Activated CD4-positive, alpha-beta T cell treated with anti-CD3 and anti-CD28 coated beads, Interleukin-2, amount 50 U/mL, for 16 hours (primary cell): ENCODE results near the gene IL5.
A peak's percentile ranks its signal among the peaks of the same experiment; 100 is the strongest.
"Not testable (repeated sequence)": the region's sequence is repeated elsewhere in the genome, so short reads cannot be mapped to it uniquely, and the experiment has no call there.

Source experiments
- DNase-seq: peaks from one replicate; pipeline ENCODE4 v3.0.0-alpha.2; 2020

IL5 gene

DNA sequence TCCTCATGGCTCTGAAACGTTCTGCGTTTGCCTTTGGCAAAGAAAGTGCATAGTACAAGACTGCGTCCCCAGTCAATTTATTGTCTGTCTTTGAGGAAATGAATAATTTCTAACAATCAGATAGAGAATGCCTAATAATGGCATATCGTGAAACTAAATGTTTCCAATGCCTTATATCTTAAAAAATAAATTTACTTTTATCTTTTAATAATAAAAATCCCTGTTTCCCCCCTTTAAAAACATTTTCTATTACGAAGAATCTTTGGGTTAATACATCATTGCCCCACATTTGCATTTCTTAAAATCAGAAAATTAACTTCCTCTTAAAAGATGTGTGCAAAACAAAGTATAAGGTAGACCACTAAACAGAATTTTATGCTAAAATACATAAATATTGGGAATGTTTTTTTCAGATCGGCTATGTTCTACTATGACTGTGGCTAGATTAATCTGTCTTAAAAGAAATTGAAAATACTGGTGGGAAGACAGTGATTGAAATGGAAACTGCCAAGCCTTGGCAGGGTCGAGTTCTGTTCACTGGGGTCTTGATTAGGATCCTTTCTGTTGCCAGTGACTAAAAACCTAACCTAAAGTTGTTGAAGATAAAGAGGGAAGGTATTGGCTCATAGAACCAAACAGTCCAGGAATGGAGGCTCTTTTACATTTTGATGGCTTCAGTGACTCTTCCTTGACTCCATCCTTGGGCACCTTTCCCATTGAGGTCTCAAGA lies at the start of gene IL5:
IL5 (minus strand) TSS at position 51 of the 730 bp plus-strand sequence; CDS start at position 7, 44 bp downstream.
- peak; percentile 31 for DNase-seq

- no peak for DNase-seq
These were observed 49.2 kb upstream of the IL5 start for GRCh38 chr5:132592521-132592920.

DNA sequence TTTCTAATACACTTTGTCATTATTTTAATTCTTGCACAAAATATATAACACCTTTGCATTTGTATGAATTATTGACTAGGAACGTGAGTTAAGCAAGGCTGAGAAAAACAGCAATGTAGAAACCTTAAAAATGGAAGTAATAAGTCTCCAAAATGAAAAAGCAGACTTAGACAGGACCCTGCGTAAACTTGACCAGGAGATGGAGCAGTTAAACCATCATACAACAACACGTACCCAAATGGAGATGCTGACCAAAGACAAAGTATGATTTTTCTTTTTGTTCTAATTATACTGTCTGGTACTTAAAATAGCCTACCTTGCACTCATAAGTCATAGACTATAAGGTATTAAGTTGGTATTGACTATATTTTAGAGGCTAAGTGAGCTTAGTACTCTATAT lies 47.8 kb upstream of the IL5 start:
- DNase-seq = no peak

DNA sequence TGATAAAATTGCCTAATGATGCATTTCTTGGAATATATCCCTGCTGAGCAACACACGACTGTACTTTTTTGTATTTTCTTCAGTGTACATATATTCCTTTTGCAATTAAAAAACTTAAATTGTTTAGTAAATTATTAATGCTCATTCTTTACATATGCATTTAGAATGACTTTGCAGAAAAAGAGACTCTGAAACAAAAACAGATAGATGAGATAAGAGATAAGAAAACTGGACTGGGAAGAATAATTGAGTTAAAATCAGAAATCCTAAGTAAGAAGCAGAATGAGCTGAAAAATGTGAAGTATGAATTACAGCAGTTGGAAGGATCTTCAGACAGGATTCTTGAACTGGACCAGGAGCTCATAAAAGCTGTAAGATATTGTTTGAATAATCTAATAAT lies 46.1 kb upstream of the IL5 start:
- DNase-seq = no peak

- DNase-seq = peak; percentile 43
These were observed 42.7 kb upstream of the IL5 start for GRCh38 chr5:132586063-132586462.

DNA sequence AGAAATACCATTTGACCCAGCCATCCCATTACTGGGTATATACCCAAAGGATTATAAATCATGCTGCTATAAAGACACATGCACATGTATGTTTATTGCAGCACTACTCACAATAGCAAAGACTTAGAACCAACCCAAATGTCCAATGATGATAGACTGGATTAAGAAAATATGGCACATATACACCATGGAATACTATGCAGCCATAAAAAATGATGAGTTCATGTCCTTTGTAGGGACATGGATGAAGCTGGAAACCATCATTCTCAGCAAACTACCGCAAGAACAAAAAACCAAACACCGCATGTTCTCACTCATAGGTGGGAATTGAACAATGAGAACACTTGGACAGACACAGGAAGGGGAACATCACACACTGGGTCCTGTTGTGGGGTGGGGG lies 41.2 kb upstream of the IL5 start:
- DNase-seq = not testable (repeated sequence)

DNA sequence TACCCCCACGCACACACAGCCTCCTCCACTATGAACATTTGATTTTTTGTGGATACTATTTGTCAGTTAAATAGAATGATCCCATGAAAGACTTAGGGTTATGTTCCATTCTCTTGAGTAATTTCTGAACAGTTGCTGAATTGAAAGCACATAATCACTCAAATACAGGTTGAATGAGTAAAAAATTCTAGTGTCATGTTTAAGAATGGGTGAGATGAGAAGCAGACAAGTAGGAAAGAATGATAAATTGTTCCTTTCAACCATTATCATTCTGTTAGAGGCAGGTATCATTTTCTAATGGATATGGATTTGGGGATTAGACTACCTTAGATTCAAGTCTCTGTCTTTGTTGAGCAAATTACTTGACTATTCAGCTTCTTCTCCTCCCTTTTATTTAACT lies 32.8 kb upstream of the IL5 start:
- DNase-seq = peak; percentile 14

GRCh38 chr5:132566657-132567056 lies 23.3 kb upstream of the IL5 start:
- DNase-seq = peak; percentile 22

DNA sequence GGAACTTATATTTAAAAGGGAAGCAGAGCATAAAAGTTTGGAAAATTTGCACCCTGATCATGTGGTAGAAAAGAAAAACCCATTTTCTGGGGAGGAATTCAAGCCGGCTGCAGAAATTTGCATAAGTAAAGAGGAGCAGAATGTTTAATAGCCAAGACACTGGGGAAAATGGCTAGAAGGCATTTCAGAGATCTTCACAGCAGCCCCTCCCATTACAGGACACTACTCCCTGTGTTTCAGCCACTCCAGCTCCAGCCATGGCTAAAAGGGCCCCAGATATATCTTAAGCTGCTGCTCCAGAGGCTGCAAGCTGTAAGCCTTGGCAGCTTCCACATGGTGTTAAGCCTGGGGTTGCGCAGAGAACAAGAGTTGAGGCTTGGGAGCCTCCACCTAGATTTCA lies 21.2 kb upstream of the IL5 start:
- not testable (repeated sequence) for DNase-seq

- peak; percentile 27 for DNase-seq
These were observed 18.3 kb upstream of the IL5 start for GRCh38 chr5:132561601-132562000.

DNA sequence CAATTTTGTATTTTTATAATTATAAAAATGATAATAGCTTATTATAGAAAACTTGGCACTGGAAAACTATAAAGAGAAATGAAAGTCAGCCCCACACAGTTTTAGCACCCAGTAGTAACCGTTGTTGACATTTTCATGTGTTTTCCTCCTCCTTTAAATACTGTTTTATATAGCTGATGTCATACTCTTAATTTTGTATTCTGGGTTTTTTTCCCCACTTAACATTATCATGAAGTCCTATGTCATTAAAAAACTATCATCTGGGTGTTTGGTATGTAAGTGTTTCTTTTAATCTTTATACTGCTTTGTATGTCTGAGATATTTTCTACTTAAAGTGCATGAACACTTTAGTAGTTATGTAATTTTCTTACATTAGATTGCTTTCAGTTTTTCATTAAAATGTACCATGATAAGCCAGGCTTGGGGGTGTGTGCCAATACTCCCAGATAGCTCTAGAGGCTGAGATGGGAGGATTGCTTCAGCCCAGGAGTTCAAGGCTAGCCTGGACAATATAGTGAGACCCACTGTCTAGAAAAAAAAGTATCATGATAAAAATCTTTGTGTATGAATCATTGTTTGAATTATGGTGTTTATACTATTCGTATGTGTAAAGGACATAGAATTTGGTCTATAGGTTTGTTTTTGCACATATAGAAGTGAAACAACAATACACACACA lies 16.2 kb upstream of the IL5 start:
- DNase-seq = no peak

- peak; percentile 59 for DNase-seq
These were observed 14.3 kb upstream of the IL5 start for GRCh38 chr5:132557478-132558172.

- peak; percentile 96 for DNase-seq
These were observed 13.6 kb upstream of the IL5 start, which contains the start of gene RAD50 for GRCh38 chr5:132556763-132557477. TSS of gene RAD50 (plus strand) at chr5:132556977. CDS start at chr5:132557325, 348 bp downstream.

DNA sequence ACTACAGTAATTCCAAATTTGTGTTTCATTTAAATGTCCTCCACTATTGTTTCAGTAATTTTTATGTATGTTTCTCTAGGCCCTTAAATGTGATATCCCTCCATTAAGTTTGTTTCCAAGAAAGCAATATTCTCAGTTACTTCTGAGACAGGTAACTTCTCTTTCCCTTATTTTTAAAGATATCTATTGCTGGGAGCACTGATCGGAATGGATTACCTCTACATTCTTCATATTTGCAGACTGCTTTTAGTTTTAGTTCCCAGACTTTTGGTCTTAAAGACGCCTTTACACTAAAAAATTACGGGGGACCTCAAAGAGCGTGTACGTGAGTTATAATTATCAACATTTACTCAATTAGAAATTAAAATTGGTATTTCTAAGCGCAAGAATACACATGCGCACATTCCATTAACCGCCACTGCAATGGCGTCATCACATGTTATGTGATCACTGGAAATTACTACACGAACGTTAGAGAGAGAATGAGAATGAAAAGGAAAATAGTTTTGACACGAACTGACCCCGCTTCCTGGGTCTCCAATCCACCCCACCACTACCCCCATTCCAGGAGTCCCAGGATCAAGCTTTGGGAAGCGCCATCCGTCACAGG lies 12.9 kb upstream of the IL5 start:
- DNase-seq = no peak

GRCh38 chr5:132549576-132549975 lies 6.3 kb upstream of the IL5 start:
- peak; percentile 29 for DNase-seq

- DNase-seq = not testable (repeated sequence)
These were observed 5.5 kb upstream of the IL5 start for GRCh38 chr5:132548834-132549233.

DNA sequence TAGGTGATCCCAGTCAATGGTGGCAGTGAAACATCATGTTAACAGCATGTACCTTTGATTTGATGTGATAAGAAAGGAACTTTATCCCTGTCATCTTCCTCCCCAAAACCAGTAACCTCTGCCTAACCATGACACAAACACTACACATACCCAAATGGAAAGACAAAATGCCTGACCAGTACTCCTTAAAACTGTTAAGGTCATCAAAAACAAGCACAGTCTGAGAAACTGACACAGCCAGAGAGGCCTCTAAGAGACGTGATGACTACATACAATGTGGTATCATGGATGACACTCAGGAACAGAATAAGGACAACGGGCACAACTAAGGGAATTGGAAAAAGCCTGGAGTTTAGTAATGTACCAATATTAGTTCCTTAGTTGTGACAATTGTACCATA lies 3.9 kb upstream of the IL5 start:
- no peak for DNase-seq

DNA sequence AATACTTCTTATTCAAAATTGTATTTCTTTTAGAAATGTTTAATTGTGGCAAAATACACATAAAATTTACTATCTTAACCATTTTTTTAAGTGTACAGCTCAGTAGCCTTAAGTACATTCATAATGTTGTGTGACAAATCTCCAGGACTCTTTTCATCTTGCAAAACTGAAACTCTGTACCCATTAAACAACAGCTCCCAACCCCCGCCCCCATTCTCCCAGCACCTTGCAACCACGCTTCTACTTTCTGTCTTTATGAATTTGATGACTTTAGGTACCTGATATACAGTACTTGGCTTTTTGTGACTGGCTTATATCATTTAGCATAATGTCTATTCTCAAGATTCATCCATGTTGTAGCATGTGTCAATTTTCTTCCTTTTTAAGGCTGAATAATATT lies 2.8 kb upstream of the IL5 start:
- DNase-seq = peak; percentile 58

- no peak for DNase-seq
These were observed 2.6 kb downstream of the IL5 start for GRCh38 chr5:132540764-132541163.

- DNase-seq = no peak
These were observed 3.2 kb downstream of the IL5 start for GRCh38 chr5:132540149-132540548.

- DNase-seq = no peak
These were observed 3.6 kb downstream of the IL5 start for GRCh38 chr5:132539716-132540115.

GRCh38 chr5:132530946-132531345 lies 12.4 kb downstream of the IL5 start:
- DNase-seq = peak; percentile 34
